HG02981 (cell line): ENCODE data around the gene RBM33.

Source experiments
- ATAC-seq: cut with Tn5 transposase; IDR thresholded peaks from one replicate; pipeline ENCODE4 v1.9.1; 2021; ENCODE audit warnings: mild to moderate bottlenecking, moderate library complexity; ENCODE audit not compliant: unreplicated experiment

RBM33 gene

GRCh38 chr7:155763691-155764437 lies 119.4 kb downstream of the RBM33 start:
- ATAC-seq, result peak; percentile 58

GRCh38 chr7:155764438-155764793 lies 120.0 kb downstream of the RBM33 start:
- ATAC-seq, result peak; percentile 45

- ATAC-seq, result no peak
Measured at GRCh38 chr7:155765458-155765857, 121.0 kb downstream of the RBM33 start.

GRCh38 chr7:155766386-155766785 lies 121.9 kb downstream of the RBM33 start:
- no peak for ATAC-seq

GRCh38 chr7:155766966-155767916 lies 122.8 kb downstream of the RBM33 start:
- no peak for ATAC-seq

GRCh38 chr7:155769701-155770100 lies 125.2 kb downstream of the RBM33 start:
- ATAC-seq, result no peak

GRCh38 chr7:155770241-155770640 lies 125.8 kb downstream of the RBM33 start:
- ATAC-seq, result no peak

- ATAC-seq, result no peak
Measured at GRCh38 chr7:155773531-155773930, 129.1 kb downstream of the RBM33 start.

GRCh38 chr7:155774947-155775346 lies 130.5 kb downstream of the RBM33 start:
- no peak for ATAC-seq

- no peak for ATAC-seq
Measured at GRCh38 chr7:155775691-155776090, 131.2 kb downstream of the RBM33 start.

GRCh38 chr7:155776606-155777005 lies 132.1 kb downstream of the RBM33 start:
- no peak for ATAC-seq

GRCh38 chr7:155778349-155778748 lies 133.9 kb downstream of the RBM33 start:
- ATAC-seq, result no peak

- ATAC-seq, result no peak
Measured at GRCh38 chr7:155780884-155781283, 136.4 kb downstream of the RBM33 start.

GRCh38 chr7:155781433-155781832 lies 137.0 kb downstream of the RBM33 start:
- no peak for ATAC-seq

- no peak for ATAC-seq
Measured at GRCh38 chr7:155782466-155782865, 138.0 kb downstream of the RBM33 start.

- no peak for ATAC-seq
Measured at GRCh38 chr7:155785536-155785935, 141.1 kb downstream of the RBM33 start.

- no peak for ATAC-seq
Measured at GRCh38 chr7:155786491-155786890, 142.0 kb downstream of the RBM33 start.

GRCh38 chr7:155787171-155787851 lies 142.8 kb downstream of the RBM33 start:
- ATAC-seq, result no peak

- no peak for ATAC-seq
Measured at GRCh38 chr7:155788616-155789000, 144.1 kb downstream of the RBM33 start.

- ATAC-seq, result no peak
Measured at GRCh38 chr7:155789001-155789725, 144.7 kb downstream of the RBM33 start.

- ATAC-seq, result no peak
Measured at GRCh38 chr7:155790666-155791065, 146.2 kb downstream of the RBM33 start.
